ENCODE measurements around the gene MICB. TPM values are rescaled to one million over a fixed set of nuclear protein-coding genes. Genes with fewer than 3 reads are reported as not detected.

The MICB gene
- total and polyA plus RNA-seq, 9 of the 15 experiments (the other 6 are each of a cell fraction or from before 2014, with no cell fraction given), result 13.3 to 34.5 (median 19.8) TPM

DNA sequence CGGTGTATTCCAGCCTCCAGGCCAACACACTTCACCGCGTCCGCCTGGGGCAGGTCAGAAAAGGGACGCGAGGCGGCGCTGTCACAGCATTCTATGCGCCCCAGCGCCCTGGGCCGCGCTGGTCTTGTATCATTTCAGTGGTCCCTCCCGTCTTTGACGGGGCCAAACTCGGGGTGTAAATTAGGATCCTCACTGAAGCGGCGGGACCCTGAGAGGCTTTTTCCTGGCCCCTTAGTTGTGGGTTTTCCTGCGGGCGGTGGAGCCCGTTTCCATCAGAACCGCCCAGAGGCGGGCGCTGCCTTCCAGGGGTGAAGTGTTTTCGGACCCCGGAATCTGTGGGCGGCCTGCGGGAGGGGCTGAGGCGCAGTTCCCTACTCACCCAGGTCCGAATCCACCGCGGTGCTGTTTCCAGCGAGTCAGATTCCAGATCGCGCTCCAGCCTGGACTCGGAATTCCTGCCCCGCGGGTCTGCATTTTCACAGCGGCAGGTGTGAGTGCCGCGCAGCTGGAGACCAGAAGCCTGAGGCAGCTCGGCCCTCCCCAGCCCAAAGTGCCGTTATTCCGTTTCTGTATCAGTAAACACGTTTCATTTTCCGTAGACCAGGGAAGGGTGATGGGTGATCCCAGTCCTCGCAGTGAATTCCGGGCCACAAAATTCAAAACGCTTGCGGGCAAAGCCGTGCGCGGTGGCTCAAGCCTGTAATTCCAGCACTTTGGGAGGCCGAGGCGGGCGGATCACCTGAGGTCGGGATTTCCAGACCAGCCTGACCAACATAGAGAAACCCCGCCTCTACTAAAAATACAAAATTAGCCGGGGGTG is 3.9 kb upstream of the MICB start (continued):
- TF ChIP-seq MTA3 (IDR thresholded peaks at IDR 0.05; ENCODE audit: borderline replicate concordance) (peak; percentile 84), E2F3 (CRISPR knock-in tag; IDR thresholded peaks at IDR 0.05) (0 out of 2 replicates have a peak, but pooled peaks have one; percentile 54), VEZF1 (CRISPR knock-in tag; IDR thresholded peaks at IDR 0.05) (peak; percentile 67), ARNT (IDR thresholded peaks at IDR 0.05) (peak in 1 of 2 experiments; percentile 4; a peak in 1 of 4 replicates), POLR2AphosphoS5 (IDR thresholded peaks at IDR 0.05; ENCODE audit: control insufficient read depth, insufficient read depth, low read depth, low read length) (0 out of 2 replicates have a peak, but pooled peaks have one; percentile 47), NRF1 (conservative IDR thresholded peaks at IDR 0.05 in 1 of 2, IDR thresholded peaks at IDR 0.05 in 1 of 2) (peak; percentile 54 to 55), JUND (IDR thresholded peaks at IDR 0.05; ENCODE audit: borderline replicate concordance, low read depth, low read length) (0 out of 2 replicates have a peak, but pooled peaks have one; percentile 65), JUND (tag; IDR thresholded peaks at IDR 0.05; ENCODE audit: borderline replicate concordance, low read depth, low read length) (no peak; the same call in 2 of the 3 replicates), NR2C2 (CRISPR knock-in tag; IDR thresholded peaks at IDR 0.05) (no peak), NR2C2 (tag; IDR thresholded peaks at IDR 0.05) (0 out of 2 replicates have a peak, but pooled peaks have one; percentile 5), POLR2A (conservative IDR thresholded peaks at IDR 0.05) (peak; percentile 59)
- TF ChIP-seq, protein P1, sequence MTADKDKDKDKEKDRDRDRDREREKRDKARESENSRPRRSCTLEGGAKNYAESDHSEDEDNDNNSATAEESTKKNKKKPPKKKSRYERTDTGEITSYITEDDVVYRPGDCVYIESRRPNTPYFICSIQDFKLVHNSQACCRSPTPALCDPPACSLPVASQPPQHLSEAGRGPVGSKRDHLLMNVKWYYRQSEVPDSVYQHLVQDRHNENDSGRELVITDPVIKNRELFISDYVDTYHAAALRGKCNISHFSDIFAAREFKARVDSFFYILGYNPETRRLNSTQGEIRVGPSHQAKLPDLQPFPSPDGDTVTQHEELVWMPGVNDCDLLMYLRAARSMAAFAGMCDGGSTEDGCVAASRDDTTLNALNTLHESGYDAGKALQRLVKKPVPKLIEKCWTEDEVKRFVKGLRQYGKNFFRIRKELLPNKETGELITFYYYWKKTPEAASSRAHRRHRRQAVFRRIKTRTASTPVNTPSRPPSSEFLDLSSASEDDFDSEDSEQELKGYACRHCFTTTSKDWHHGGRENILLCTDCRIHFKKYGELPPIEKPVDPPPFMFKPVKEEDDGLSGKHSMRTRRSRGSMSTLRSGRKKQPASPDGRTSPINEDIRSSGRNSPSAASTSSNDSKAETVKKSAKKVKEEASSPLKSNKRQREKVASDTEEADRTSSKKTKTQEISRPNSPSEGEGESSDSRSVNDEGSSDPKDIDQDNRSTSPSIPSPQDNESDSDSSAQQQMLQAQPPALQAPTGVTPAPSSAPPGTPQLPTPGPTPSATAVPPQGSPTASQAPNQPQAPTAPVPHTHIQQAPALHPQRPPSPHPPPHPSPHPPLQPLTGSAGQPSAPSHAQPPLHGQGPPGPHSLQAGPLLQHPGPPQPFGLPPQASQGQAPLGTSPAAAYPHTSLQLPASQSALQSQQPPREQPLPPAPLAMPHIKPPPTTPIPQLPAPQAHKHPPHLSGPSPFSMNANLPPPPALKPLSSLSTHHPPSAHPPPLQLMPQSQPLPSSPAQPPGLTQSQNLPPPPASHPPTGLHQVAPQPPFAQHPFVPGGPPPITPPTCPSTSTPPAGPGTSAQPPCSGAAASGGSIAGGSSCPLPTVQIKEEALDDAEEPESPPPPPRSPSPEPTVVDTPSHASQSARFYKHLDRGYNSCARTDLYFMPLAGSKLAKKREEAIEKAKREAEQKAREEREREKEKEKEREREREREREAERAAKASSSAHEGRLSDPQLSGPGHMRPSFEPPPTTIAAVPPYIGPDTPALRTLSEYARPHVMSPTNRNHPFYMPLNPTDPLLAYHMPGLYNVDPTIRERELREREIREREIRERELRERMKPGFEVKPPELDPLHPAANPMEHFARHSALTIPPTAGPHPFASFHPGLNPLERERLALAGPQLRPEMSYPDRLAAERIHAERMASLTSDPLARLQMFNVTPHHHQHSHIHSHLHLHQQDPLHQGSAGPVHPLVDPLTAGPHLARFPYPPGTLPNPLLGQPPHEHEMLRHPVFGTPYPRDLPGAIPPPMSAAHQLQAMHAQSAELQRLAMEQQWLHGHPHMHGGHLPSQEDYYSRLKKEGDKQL (CRISPR knock-in tag; IDR thresholded peaks at IDR 0.05; ENCODE audit: borderline replicate concordance), result 0 out of 2 replicates have a peak, but pooled peaks have one; percentile 64
- TF ChIP-seq, protein P2, sequence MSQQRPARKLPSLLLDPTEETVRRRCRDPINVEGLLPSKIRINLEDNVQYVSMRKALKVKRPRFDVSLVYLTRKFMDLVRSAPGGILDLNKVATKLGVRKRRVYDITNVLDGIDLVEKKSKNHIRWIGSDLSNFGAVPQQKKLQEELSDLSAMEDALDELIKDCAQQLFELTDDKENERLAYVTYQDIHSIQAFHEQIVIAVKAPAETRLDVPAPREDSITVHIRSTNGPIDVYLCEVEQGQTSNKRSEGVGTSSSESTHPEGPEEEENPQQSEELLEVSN (IDR thresholded peaks at IDR 0.05; ENCODE audit: borderline replicate concordance in 1 of 2, extremely low read depth in 1 of 2, insufficient read depth in 1 of 2, insufficient read length in 1 of 2, low read depth in 1 of 2, low read length in 1 of 2, poor library complexity in 1 of 2, severe bottlenecking in 1 of 2), result peak in 1 of 2 experiments; percentile 28
- TF ChIP-seq, protein P3, sequence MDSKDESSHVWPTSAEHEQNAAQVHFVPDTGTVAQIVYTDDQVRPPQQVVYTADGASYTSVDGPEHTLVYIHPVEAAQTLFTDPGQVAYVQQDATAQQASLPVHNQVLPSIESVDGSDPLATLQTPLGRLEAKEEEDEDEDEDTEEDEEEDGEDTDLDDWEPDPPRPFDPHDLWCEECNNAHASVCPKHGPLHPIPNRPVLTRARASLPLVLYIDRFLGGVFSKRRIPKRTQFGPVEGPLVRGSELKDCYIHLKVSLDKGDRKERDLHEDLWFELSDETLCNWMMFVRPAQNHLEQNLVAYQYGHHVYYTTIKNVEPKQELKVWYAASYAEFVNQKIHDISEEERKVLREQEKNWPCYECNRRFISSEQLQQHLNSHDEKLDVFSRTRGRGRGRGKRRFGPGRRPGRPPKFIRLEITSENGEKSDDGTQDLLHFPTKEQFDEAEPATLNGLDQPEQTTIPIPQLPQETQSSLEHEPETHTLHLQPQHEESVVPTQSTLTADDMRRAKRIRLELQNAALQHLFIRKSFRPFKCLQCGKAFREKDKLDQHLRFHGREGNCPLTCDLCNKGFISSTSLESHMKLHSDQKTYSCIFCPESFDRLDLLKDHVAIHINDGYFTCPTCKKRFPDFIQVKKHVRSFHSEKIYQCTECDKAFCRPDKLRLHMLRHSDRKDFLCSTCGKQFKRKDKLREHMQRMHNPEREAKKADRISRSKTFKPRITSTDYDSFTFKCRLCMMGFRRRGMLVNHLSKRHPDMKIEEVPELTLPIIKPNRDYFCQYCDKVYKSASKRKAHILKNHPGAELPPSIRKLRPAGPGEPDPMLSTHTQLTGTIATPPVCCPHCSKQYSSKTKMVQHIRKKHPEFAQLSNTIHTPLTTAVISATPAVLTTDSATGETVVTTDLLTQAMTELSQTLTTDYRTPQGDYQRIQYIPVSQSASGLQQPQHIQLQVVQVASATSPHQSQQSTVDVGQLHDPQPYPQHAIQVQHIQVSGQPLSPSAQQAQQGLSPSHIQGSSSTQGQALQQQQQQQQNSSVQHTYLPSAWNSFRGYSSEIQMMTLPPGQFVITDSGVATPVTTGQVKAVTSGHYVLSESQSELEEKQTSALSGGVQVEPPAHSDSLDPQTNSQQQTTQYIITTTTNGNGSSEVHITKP (IDR thresholded peaks at IDR 0.05; ENCODE audit: partially characterized antibody), result peak; percentile 79

Data from K562 (cell line).